ENCODE results near the gene SLC16A4. TPM values are rescaled to one million over a fixed set of nuclear protein-coding genes. Genes with fewer than 3 reads are reported as not detected.

SLC16A4 gene
- total and polyA plus RNA-seq, 10 donors, result 1.5 to 6.9 (median 4.8) TPM

DNA sequence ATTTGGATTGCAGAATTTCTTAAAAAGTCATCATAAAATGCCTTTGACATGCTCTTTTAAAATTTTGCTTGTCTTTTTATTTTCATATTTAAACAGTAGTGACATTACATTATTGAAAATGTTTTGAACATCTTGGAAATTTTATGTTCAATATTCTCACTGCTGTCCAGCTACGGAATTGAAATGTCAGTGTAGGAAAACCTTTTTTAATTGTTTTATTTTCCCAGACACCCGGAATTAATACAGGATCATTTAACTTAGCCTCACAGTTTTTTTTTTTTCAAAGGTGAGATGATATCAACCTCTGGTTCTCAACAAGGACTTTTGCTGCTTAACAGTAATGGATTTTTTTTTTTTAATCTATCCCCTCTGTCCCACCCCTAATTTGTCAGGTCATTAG lies 47.6 kb downstream of the SLC16A4 start:
- H3K36me3 ChIP-seq, result peaks cover 0 to 78% (median 36%) of the 10 kb centered on the region in 6 donors
- H3K27ac ChIP-seq, result no peak overlapping the region
- H3K9me3 ChIP-seq, result no peaks in the 10 kb centered on the region
- TF ChIP-seq POLR2AphosphoS5 (IDR thresholded peaks at IDR 0.05) (no peak), POLR2A (IDR thresholded peaks at IDR 0.05) (no peak), CTCF (IDR thresholded peaks at IDR 0.05 in 8 of 11, conservative IDR thresholded peaks at IDR 0.05 in 3 of 11) (no peak)
- H3K4me1 ChIP-seq, result peaks cover 63 to 86% (median 84%) of the 10 kb centered on the region in 6 donors
- 66 to 87% (median 75%) methylated on average over 2 of the region's 2 CpGs for WGBS, 5 donors
- intact Hi-C loops (cut with DNase I; ENCODE audit: low total_unique reads), result no loop called here
- DNase-seq, result no peak
- H3K27me3 ChIP-seq (replicated peaks in 1 of 7), result no peaks in the 10 kb centered on the region
- H3K4me3 ChIP-seq, result peak overlapping the region in 2 of 8 donors; percentile 22 to 95

- 51 to 70% (median 63%) methylated on average over 9 of the region's 9 CpGs for WGBS, 5 donors
- Histone ChIP-seq H3K4me3 (peak overlapping the region in 6 of 8 donors; percentile 6 to 95 (median 17)), H3K27ac (peak overlapping the region in 1 of 8 donors; percentile 19), H3K27me3 (replicated peaks in 1 of 7) (no peaks in the 10 kb centered on the region), H3K36me3 (peaks cover 0 to 64% (median 27%) of the 10 kb centered on the region in 6 donors), H3K9me3 (no peaks in the 10 kb centered on the region), H3K4me1 (peaks cover 58 to 83% (median 78%) of the 10 kb centered on the region in 6 donors)
- DNase-seq, result no peak
- intact Hi-C loops (cut with DNase I; ENCODE audit: low total_unique reads), result no loop called here
- no peak for TF ChIP-seq POLR2AphosphoS5 (IDR thresholded peaks at IDR 0.05)
- TF ChIP-seq CTCF (IDR thresholded peaks at IDR 0.05 in 8 of 11, conservative IDR thresholded peaks at IDR 0.05 in 3 of 11), result no peak
- TF ChIP-seq POLR2A (IDR thresholded peaks at IDR 0.05), result no peak
These were observed 48.9 kb downstream of the SLC16A4 start for GRCh38 chr1:110341872-110342331.

DNA sequence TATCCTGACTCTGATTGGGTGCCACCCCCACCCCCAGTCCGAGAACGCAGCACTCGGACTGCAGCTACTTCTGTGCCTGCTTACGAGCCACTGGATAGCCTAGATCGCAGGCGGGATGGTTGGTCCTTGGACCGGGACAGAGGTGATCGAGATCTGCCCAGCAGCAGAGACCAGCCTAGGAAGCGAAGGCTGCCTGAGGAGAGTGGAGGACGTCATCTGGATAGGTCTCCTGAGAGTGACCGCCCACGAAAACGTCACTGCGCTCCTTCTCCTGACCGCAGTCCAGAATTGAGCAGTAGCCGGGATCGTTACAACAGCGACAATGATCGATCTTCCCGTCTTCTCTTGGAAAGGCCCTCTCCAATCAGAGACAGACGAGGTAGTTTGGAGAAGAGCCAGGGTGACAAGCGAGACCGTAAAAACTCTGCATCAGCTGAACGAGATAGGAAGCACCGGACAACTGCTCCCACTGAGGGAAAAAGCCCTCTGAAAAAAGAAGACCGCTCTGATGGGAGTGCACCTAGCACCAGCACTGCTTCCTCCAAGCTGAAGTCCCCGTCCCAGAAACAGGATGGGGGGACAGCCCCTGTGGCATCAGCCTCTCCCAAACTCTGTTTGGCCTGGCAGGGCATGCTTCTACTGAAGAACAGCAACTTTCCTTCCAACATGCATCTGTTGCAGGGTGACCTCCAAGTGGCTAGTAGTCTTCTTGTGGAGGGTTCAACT lies 49.5 kb downstream of the SLC16A4 start:
- WGBS, 5 donors, result 80 to 91% (median 86%) methylated on average over 24 to 27 of the region's 27 CpGs
- TF ChIP-seq CTCF (IDR thresholded peaks at IDR 0.05 in 8 of 11, conservative IDR thresholded peaks at IDR 0.05 in 3 of 11), result no peak
- no peak for TF ChIP-seq POLR2A (IDR thresholded peaks at IDR 0.05)
- TF ChIP-seq POLR2AphosphoS5 (IDR thresholded peaks at IDR 0.05), result peak in 1 of 3 donors; percentile 34
- Histone ChIP-seq H3K4me3 (peak overlapping the region in 5 of 8 donors; percentile 10 to 99 (median 22)), H3K36me3 (peaks cover 0 to 58% (median 21%) of the 10 kb centered on the region in 6 donors), H3K9me3 (no peaks in the 10 kb centered on the region), H3K4me1 (peaks cover 55 to 83% (median 73%) of the 10 kb centered on the region in 6 donors), H3K27ac (peak overlapping the region in 1 of 8 donors; percentile 99), H3K27me3 (replicated peaks in 1 of 7) (no peaks in the 10 kb centered on the region)
- peak; percentile 76 for DNase-seq
- intact Hi-C loops (cut with DNase I; ENCODE audit: low total_unique reads), result no loop called here

DNA sequence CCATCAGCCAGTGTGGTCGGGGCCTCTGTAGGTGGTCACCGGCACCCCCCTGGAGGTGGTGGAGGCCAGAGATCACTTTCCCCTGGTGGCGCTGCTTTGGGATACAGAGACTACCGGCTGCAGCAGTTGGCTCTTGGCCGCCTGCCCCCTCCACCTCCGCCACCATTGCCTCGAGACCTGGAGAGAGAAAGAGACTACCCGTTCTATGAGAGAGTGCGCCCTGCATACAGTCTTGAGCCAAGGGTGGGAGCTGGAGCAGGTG lies 50.7 kb downstream of the SLC16A4 start:
- intact Hi-C loops (cut with DNase I; ENCODE audit: low total_unique reads), result no loop called here
- WGBS, 5 donors, result 13 to 24% (median 15%) methylated on average over 4 to 9 of the region's 9 CpGs

More for the DNA sequence above, 50.7 kb downstream of the SLC16A4 start:
- peaks cover 55 to 72% (median 61%) of the 10 kb centered on the region in 6 donors for H3K4me1 ChIP-seq
- no peaks in the 10 kb centered on the region for H3K9me3 ChIP-seq
- TF ChIP-seq POLR2A (IDR thresholded peaks at IDR 0.05) (no peak), POLR2AphosphoS5 (IDR thresholded peaks at IDR 0.05) (no peak), CTCF (IDR thresholded peaks at IDR 0.05 in 8 of 11, conservative IDR thresholded peaks at IDR 0.05 in 3 of 11) (no peak)
- no peaks in the 10 kb centered on the region for H3K27me3 ChIP-seq (replicated peaks in 1 of 7)
- peak overlapping the region; percentile 97 to 100 (median 98) for H3K27ac ChIP-seq
- DNase-seq, result no peak
- peaks cover 0 to 48% (median 18%) of the 10 kb centered on the region in 6 donors for H3K36me3 ChIP-seq
- peak overlapping the region; percentile 72 to 99 (median 98) for H3K4me3 ChIP-seq

Measured in spleen (tissue), 11 donors.